HEK293 (cell line): ENCODE measurements around the gene SEMA3G.

ENCODE experiments used
- KLF8 ChIP-seq: fragments of 450-650 bp; formaldehyde crosslinking; IDR thresholded peaks from 2 replicates; pipeline ENCODE4 v1.5.1; 2016; ENCODE audit warnings: missing biosample characterization, missing genetic modification characterization
- SETDB1 ChIP-seq: IDR thresholded peaks from one replicate; pipeline ENCODE4 v1.6.1; 2017; ENCODE audit warnings: mild to moderate bottlenecking, low read length, moderate library complexity, mixed read lengths; ENCODE audit not compliant: insufficient read length
- TCF7L2 ChIP-seq: IDR thresholded peaks from 2 replicates; pipeline ENCODE4 v1.6.1; 2011; ENCODE audit warnings: low read depth, mild to moderate bottlenecking, inconsistent platforms, low read length, moderate library complexity, borderline replicate concordance
- ZBTB7A ChIP-seq: fragments of 450-650 bp; formaldehyde crosslinking; IDR thresholded peaks from 2 replicates; pipeline ENCODE4 v1.5.1; 2016; ENCODE audit warnings: low read depth, missing biosample characterization, missing genetic modification characterization
- ZEB2 ChIP-seq: fragments of 450-650 bp; formaldehyde crosslinking; IDR thresholded peaks from 2 replicates; pipeline ENCODE4 v1.5.1; 2016; ENCODE audit warnings: missing biosample characterization, missing genetic modification characterization
- ZFP69B ChIP-seq: fragments of 450-650 bp; formaldehyde crosslinking; IDR thresholded peaks from 2 replicates; pipeline ENCODE4 v1.5.1; 2016; ENCODE audit warnings: missing biosample characterization, missing genetic modification characterization
- ZNF274 ChIP-seq, 2 experiments: fragments of 200-500 bp in 1 of 2; fragments of 450-650 bp in 1 of 2; sonication (Bioruptor generic) in 1 of 2; formaldehyde crosslinking in 1 of 2; IDR thresholded peaks; 2 replicates each; pipeline versions ENCODE4 v1.5.1 to v1.6.1; 2014 to 2016; ENCODE audit warnings: borderline replicate concordance in 1 of 2, inconsistent platforms in 1 of 2, low read length in 1 of 2, missing biosample characterization in 1 of 2, missing genetic modification characterization in 1 of 2
- ZNF341 ChIP-seq: fragments of 450-650 bp; formaldehyde crosslinking; IDR thresholded peaks from 2 replicates; pipeline ENCODE4; 2016; ENCODE audit warnings: low read depth, missing biosample characterization, missing genetic modification characterization
- ZNF560 ChIP-seq: fragments of 450-650 bp; formaldehyde crosslinking; IDR thresholded peaks from 2 replicates; pipeline ENCODE4 v1.5.1; 2017; ENCODE audit warnings: missing biosample characterization, missing genetic modification characterization, borderline replicate concordance
- ZNF623 ChIP-seq: fragments of 450-650 bp; formaldehyde crosslinking; IDR thresholded peaks from 2 replicates; pipeline ENCODE4 v1.5.1; 2016; ENCODE audit warnings: missing biosample characterization, missing genetic modification characterization
- TF ChIP-seq, protein P1 (sequence below): fragments of 450-650 bp; formaldehyde crosslinking; IDR thresholded peaks from 2 replicates; pipeline ENCODE4 v1.5.1; 2016; ENCODE audit warnings: missing biosample characterization, missing genetic modification characterization
- TF ChIP-seq, protein P2 (sequence below): fragments of 450-650 bp; formaldehyde crosslinking; IDR thresholded peaks from 2 replicates; pipeline ENCODE4 v1.5.1; 2016; ENCODE audit warnings: missing biosample characterization, missing genetic modification characterization

DNA sequence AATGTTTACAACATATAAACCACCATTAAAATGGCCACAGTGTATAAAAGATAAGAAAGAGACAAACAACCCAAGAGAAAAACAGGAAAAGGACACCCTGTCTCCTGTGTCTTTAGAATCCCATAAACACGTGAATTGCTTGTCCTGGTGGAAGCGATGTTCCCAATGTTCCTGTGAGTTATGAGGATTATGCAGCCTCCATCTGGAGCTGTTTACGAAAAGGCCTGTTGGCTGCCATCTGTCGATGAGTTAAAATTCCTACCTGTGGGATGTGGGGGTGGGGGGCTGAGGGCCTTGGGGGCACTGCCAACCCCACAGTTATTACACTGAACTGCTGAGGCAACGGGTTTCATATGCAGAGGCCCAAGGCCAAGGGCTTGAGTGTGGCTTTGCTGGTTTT, 24.1 kb upstream of the SEMA3G start:
- TF ChIP-seq ZNF560 (tag by site-specific recombination) (no peak), SETDB1 (no peak), ZNF274 (IDR thresholded peaks at IDR 0.05; ENCODE audit: low read length) (no peak), ZNF274 (tag by site-specific recombination; IDR thresholded peaks at IDR 0.05; ENCODE audit: borderline replicate concordance) (no peak), TCF7L2 (no peak), ZNF341 (tag by site-specific recombination) (no peak), ZEB2 (tag by site-specific recombination) (no peak), ZFP69B (no peak), ZNF623 (tag by site-specific recombination) (no peak), ZBTB7A (tag by site-specific recombination) (no peak), KLF8 (tag by site-specific recombination) (no peak)
- TF ChIP-seq, protein P1, sequence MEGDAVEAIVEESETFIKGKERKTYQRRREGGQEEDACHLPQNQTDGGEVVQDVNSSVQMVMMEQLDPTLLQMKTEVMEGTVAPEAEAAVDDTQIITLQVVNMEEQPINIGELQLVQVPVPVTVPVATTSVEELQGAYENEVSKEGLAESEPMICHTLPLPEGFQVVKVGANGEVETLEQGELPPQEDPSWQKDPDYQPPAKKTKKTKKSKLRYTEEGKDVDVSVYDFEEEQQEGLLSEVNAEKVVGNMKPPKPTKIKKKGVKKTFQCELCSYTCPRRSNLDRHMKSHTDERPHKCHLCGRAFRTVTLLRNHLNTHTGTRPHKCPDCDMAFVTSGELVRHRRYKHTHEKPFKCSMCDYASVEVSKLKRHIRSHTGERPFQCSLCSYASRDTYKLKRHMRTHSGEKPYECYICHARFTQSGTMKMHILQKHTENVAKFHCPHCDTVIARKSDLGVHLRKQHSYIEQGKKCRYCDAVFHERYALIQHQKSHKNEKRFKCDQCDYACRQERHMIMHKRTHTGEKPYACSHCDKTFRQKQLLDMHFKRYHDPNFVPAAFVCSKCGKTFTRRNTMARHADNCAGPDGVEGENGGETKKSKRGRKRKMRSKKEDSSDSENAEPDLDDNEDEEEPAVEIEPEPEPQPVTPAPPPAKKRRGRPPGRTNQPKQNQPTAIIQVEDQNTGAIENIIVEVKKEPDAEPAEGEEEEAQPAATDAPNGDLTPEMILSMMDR (tag by site-specific recombination): no peak
- TF ChIP-seq, protein P2, sequence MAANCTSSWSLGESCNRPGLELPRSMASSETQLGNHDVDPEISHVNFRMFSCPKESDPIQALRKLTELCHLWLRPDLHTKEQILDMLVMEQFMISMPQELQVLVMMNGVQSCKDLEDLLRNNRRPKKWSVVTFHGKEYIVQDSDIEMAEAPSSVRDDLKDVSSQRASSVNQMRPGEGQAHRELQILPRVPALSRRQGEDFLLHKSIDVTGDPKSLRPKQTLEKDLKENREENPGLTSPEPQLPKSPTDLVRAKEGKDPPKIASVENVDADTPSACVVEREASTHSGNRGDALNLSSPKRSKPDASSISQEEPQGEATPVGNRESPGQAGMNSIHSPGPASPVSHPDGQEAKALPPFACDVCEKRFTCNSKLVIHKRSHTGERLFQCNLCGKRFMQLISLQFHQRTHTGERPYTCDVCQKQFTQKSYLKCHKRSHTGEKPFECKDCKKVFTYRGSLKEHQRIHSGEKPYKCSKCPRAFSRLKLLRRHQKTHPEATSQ: no peak
